H9 (cell line): ENCODE measurements around the gene PRKAG1. TPM values are rescaled to one million over a fixed set of nuclear protein-coding genes. Genes with fewer than 3 reads are reported as not detected.
A peak's percentile ranks its signal among the peaks of the same experiment; 100 is the strongest.

ENCODE experiments used
- DNase-seq: peaks from one replicate; pipeline ENCODE4 v3.0.0-alpha.2; 2017
- H2AFZ ChIP-seq: one replicate; pipeline ENCODE4 v1.6.1; 2013; ENCODE audit warnings: mild to moderate bottlenecking, low read length, control low read depth, moderate library complexity
- H2AK5ac ChIP-seq: 2 replicates; pipeline ENCODE4 v1.6.1; 2013; ENCODE audit warnings: low read length, control low read depth, mixed read lengths; ENCODE audit not compliant: insufficient read length
- H2BK120ac ChIP-seq: one replicate; pipeline ENCODE4 v1.6.1; 2013; ENCODE audit warnings: low read depth, mild to moderate bottlenecking, low read length, control low read depth, inconsistent platforms; ENCODE audit not compliant: poor library complexity, severe bottlenecking
- H2BK12ac ChIP-seq: 2 replicates; pipeline ENCODE4 v1.6.1; 2013; ENCODE audit warnings: low read length, control low read depth, mixed read lengths, low read depth; ENCODE audit not compliant: insufficient read length
- H2BK15ac ChIP-seq: 2 replicates; pipeline ENCODE4 v1.6.1; 2013; ENCODE audit warnings: low read depth, low read length, control low read depth
- H2BK20ac ChIP-seq: one replicate; pipeline ENCODE4 v1.6.1; 2013; ENCODE audit warnings: low read depth, mild to moderate bottlenecking, low read length, control low read depth, inconsistent platforms; ENCODE audit not compliant: poor library complexity, severe bottlenecking
- H2BK5ac ChIP-seq: 2 replicates; pipeline ENCODE4 v1.6.1; 2013; ENCODE audit warnings: low read length, control low read depth, mixed read lengths; ENCODE audit not compliant: insufficient read length
- H3K14ac ChIP-seq: 2 replicates; pipeline ENCODE4 v1.6.1; 2013; ENCODE audit warnings: low read length, control low read depth; ENCODE audit not compliant: insufficient read depth
- H3K18ac ChIP-seq: 2 replicates; pipeline ENCODE4 v1.6.1; 2013; ENCODE audit warnings: low read depth, mild to moderate bottlenecking, mixed read lengths, low read length, control low read depth; ENCODE audit not compliant: insufficient read length
- H3K23ac ChIP-seq: 2 replicates; pipeline ENCODE4 v1.6.1; 2013; ENCODE audit warnings: low read length, control low read depth, mixed read lengths, low read depth; ENCODE audit not compliant: insufficient read length
- H3K23me2 ChIP-seq: 2 replicates; pipeline ENCODE4 v1.6.1; 2013; ENCODE audit warnings: low read depth, mild to moderate bottlenecking, mixed read lengths, low read length, control low read depth; ENCODE audit not compliant: insufficient read length, poor library complexity, severe bottlenecking
- H3K27ac ChIP-seq: 2 replicates; pipeline ENCODE4 v1.5.1; 2013; ENCODE audit warnings: low read length, control low read depth, mixed read lengths, low read depth; ENCODE audit not compliant: insufficient read length
- H3K27me3 ChIP-seq: 2 replicates; pipeline ENCODE4 v1.6.1; 2013; ENCODE audit warnings: low read length, control low read depth, inconsistent platforms; ENCODE audit not compliant: insufficient read depth
- H3K4ac ChIP-seq: 2 replicates; pipeline ENCODE4 v1.6.1; 2013; ENCODE audit warnings: low read depth, mild to moderate bottlenecking, control low read depth, inconsistent platforms, low read length, moderate library complexity
- H3K4me1 ChIP-seq: 2 replicates; pipeline ENCODE4 v1.6.1; 2013; ENCODE audit warnings: low read length, control low read depth, inconsistent platforms; ENCODE audit not compliant: insufficient read depth
- H3K4me2 ChIP-seq: 2 replicates; pipeline ENCODE4 v1.6.1; 2013; ENCODE audit warnings: low read length, control low read depth, mixed read lengths; ENCODE audit not compliant: insufficient read length, insufficient read depth
- H3K56ac ChIP-seq: 2 replicates; pipeline ENCODE4 v1.6.1; 2013; ENCODE audit warnings: low read depth, mild to moderate bottlenecking, mixed read lengths, low read length, control low read depth; ENCODE audit not compliant: insufficient read length
- H3K79me1 ChIP-seq: 2 replicates; pipeline ENCODE4 v1.6.1; 2013; ENCODE audit warnings: low read depth, mild to moderate bottlenecking, moderate library complexity, low read length, control low read depth, inconsistent platforms; ENCODE audit not compliant: insufficient read depth, poor library complexity, severe bottlenecking
- H3K79me2 ChIP-seq: 2 replicates; pipeline ENCODE4 v1.6.1; 2013; ENCODE audit warnings: low read length, control low read depth, inconsistent platforms; ENCODE audit not compliant: insufficient read depth
- H3K9ac ChIP-seq: 2 replicates; pipeline ENCODE4 v1.6.1; 2013; ENCODE audit warnings: low read length, control low read depth, mixed read lengths; ENCODE audit not compliant: insufficient read length; ENCODE audit errors: extremely low read depth
- H3K9me3 ChIP-seq: one replicate; pipeline ENCODE4 v1.6.1; 2013; ENCODE audit warnings: low read depth, low read length, inconsistent platforms; ENCODE audit not compliant: control insufficient read depth
- H3T11ph ChIP-seq: one replicate; pipeline ENCODE4 v1.6.1; 2013; ENCODE audit warnings: mild to moderate bottlenecking, low read length, control low read depth, inconsistent platforms
- H4K20me1 ChIP-seq: one replicate; pipeline ENCODE4 v1.6.1; 2013; ENCODE audit not compliant: control insufficient read depth, insufficient read length, insufficient read depth
- H4K5ac ChIP-seq: 2 replicates; pipeline ENCODE4 v1.6.1; 2013; ENCODE audit warnings: low read depth, mild to moderate bottlenecking, mixed read lengths, low read length, control low read depth; ENCODE audit not compliant: insufficient read length
- H4K8ac ChIP-seq: replicated peaks from 2 replicates; pipeline ENCODE4 v1.6.1; 2013; ENCODE audit warnings: low read length, control low read depth, mixed read lengths, low read depth; ENCODE audit not compliant: insufficient read length
- H4K91ac ChIP-seq: 2 replicates; pipeline ENCODE4 v1.6.1; 2013; ENCODE audit warnings: low read depth, mild to moderate bottlenecking, moderate library complexity, mixed read lengths, low read length, control low read depth; ENCODE audit not compliant: insufficient read length
- H3K27ac Mint-ChIP-seq, 3 experiments: 2 replicates in 2 of 3; 3 replicates in 1 of 3; pipeline ENCODE4 v1.8.0; 2020 to 2021; ENCODE audit warnings: mixed read lengths in 3 of 3, mild to moderate bottlenecking in 1 of 3, moderate library complexity in 1 of 3
- H3K27me3 Mint-ChIP-seq: 2 replicates; pipeline ENCODE4 v1.8.0; 2021; ENCODE audit warnings: low read depth, mild to moderate bottlenecking, moderate library complexity, mixed read lengths
- H3K36me3 Mint-ChIP-seq, 3 experiments: 2 replicates in 2 of 3; 3 replicates in 1 of 3; pipeline ENCODE4 v1.8.0; 2020 to 2021; ENCODE audit warnings: low read depth in 3 of 3, mixed read lengths in 3 of 3; ENCODE audit not compliant: insufficient read depth in 1 of 3
- H3K4me1 Mint-ChIP-seq, 2 experiments: 2 replicates each; pipeline ENCODE4 v1.8.0; 2020; ENCODE audit warnings: mixed read lengths in 2 of 2
- H3K4me3 Mint-ChIP-seq, 2 experiments: 2 replicates in 1 of 2; 3 replicates in 1 of 2; pipeline ENCODE4 v1.8.0; 2020 to 2021; ENCODE audit warnings: mild to moderate bottlenecking in 2 of 2, mixed read lengths in 2 of 2, moderate library complexity in 1 of 2
- H3K9me3 Mint-ChIP-seq, 2 experiments: 2 replicates in 1 of 2; 3 replicates in 1 of 2; pipeline ENCODE4 v1.8.0; 2020; ENCODE audit warnings: mild to moderate bottlenecking in 2 of 2, mixed read lengths in 2 of 2, moderate library complexity in 1 of 2
- WGBS: extraction: QIAGEN DNeasy Blood & Tissue Kit; methylation state at CpG from one replicate; pipeline ENCODE4 v1.1.7; 2013; ENCODE audit warnings: missing lambda C conversion rate, low lambda C conversion rate, mixed read lengths; ENCODE audit not compliant: insufficient read length; ENCODE audit errors: extremely low coverage; 5-methylcytosine and 5-hydroxymethylcytosine counted together
- total RNA-seq: library from RNA; stranded (reverse); gene quantifications from 2 replicates; pipeline ENCODE4 v1.2.1, GENCODE V29; 2021
- TF ChIP-seq, protein P1 (sequence below): fragments of 200-600 bp; sonication (generic); conservative IDR thresholded peaks from 3 replicates; pipeline ENCODE4 v1.8.0; 2021; ENCODE audit warnings: antibody characterized with exemption, mild to moderate bottlenecking

The PRKAG1 gene
- total RNA-seq, 1 experiment from 2014 or later: 34.8 TPM

DNA sequence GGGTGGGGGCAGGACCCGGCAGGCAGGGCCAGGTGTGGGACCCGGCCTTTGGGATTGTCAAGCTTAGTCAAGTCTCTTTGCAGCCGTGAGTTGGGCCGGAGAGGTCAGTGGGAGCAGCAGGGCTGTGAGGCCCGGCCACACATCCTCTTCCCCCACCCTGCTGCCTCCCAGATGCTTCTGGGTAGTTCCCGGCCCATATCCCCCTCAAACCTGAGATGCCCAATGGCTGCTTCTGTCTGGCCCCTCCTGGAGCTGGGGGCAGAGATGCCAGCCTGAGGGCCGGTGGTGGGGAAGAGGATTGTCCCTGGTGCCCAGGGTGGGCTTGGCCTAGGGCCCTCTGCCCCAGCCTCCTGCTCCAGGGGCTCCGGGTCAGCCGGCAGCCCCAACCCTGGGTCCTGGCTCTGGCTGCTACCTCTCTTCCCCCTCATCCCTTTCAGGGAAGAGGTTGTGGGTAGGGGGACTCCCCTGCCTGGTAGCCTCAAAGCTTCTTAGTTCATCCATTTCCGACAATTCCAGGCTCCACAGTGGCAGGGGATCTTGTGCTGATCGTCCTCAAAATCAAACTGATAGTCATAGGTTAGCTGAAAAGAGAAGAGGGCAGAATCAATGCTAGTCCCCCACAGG is 2.8 kb upstream of the PRKAG1 start:
- Mint-ChIP-seq H3K27ac (peak overlapping the region in 1 of 3 experiments; percentile 68; a peak in 1 of 7 replicates), H3K36me3 (peaks cover 26 to 57% (median 49%) of the 10 kb centered on the region in 3 experiments), H3K4me1 (peaks cover 15% of the 10 kb centered on the region in 2 experiments), H3K27me3 (no peaks in the 10 kb centered on the region; the same call in 1 of the 2 replicates), H3K4me3 (no peak overlapping the region), H3K9me3 (no peaks in the 10 kb centered on the region)
- Histone ChIP-seq H3K18ac (no peak overlapping the region), H2AFZ (no peak overlapping the region), H3K23ac (no peak overlapping the region), H4K91ac (no peak overlapping the region), H3K9me3 (no peaks in the 10 kb centered on the region), H2BK20ac (no peak overlapping the region), H3K14ac (no peak overlapping the region), H3T11ph (no peak overlapping the region), H2AK5ac (no peak overlapping the region), H3K4ac (no peak overlapping the region), H3K79me1 (peaks cover 3% of the 10 kb centered on the region), H3K9ac (no peak overlapping the region), H4K5ac (no peak overlapping the region), H4K8ac (no peak overlapping the region), H2BK12ac (no peak overlapping the region), H3K79me2 (no peaks in the 10 kb centered on the region), H2BK15ac (no peak overlapping the region), H3K56ac (no peak overlapping the region), H3K27ac (no peak overlapping the region), H3K4me1 (no peaks in the 10 kb centered on the region), H3K27me3 (no peaks in the 10 kb centered on the region; the same call in 1 of the 2 replicates), H3K4me2 (no peak overlapping the region), H2BK120ac (no peak overlapping the region), H2BK5ac (no peak overlapping the region), H3K23me2 (peaks cover 9% of the 10 kb centered on the region), H4K20me1 (no peaks in the 10 kb centered on the region)
- no CpG with 5 or more reads among the region's 11 CpGs for WGBS
- TF ChIP-seq, protein P1, sequence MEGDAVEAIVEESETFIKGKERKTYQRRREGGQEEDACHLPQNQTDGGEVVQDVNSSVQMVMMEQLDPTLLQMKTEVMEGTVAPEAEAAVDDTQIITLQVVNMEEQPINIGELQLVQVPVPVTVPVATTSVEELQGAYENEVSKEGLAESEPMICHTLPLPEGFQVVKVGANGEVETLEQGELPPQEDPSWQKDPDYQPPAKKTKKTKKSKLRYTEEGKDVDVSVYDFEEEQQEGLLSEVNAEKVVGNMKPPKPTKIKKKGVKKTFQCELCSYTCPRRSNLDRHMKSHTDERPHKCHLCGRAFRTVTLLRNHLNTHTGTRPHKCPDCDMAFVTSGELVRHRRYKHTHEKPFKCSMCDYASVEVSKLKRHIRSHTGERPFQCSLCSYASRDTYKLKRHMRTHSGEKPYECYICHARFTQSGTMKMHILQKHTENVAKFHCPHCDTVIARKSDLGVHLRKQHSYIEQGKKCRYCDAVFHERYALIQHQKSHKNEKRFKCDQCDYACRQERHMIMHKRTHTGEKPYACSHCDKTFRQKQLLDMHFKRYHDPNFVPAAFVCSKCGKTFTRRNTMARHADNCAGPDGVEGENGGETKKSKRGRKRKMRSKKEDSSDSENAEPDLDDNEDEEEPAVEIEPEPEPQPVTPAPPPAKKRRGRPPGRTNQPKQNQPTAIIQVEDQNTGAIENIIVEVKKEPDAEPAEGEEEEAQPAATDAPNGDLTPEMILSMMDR: no peak
- DNase-seq: peak; percentile 31
